ENCODE results near the gene ELFN1.

- TF ChIP-seq CTCF (conservative IDR thresholded peaks at IDR 0.05; ENCODE audit: low read depth, low read length) = no peak
- no peak for TF ChIP-seq EZH2 (IDR thresholded peaks at IDR 0.05; ENCODE audit: low read length, unreplicated experiment)
Measured at GRCh38 chr7:1732072-1732471, 62.0 kb downstream of the ELFN1 start.
